ENCODE measurements around the gene ZNF317.

The ZNF317 gene

GRCh38 chr19:9155591-9155990 lies 15.4 kb downstream of the ZNF317 start:
- TF ChIP-seq EGR1 (IDR thresholded peaks at IDR 0.05), result no peak
- TF ChIP-seq TAF1 (IDR thresholded peaks at IDR 0.05; ENCODE audit: low read depth), result no peak
- TF ChIP-seq EP300 (IDR thresholded peaks at IDR 0.05; ENCODE audit: borderline replicate concordance), result no peak
- TF ChIP-seq FOXM1 (IDR thresholded peaks at IDR 0.05; ENCODE audit: borderline replicate concordance, low read depth), result no peak
- no peak for TF ChIP-seq REST (IDR thresholded peaks at IDR 0.05; ENCODE audit: low read depth)
- no peak for TF ChIP-seq NFIC (IDR thresholded peaks at IDR 0.05)
- no peak for TF ChIP-seq CEBPB (IDR thresholded peaks at IDR 0.05)

- TF ChIP-seq TAF1 (IDR thresholded peaks at IDR 0.05; ENCODE audit: low read depth) (no peak), FOXM1 (IDR thresholded peaks at IDR 0.05; ENCODE audit: borderline replicate concordance, low read depth) (no peak), RAD21 (IDR thresholded peaks at IDR 0.05; ENCODE audit: low read depth) (no peak), CREB1 (IDR thresholded peaks at IDR 0.05; ENCODE audit: low read depth) (no peak), EGR1 (IDR thresholded peaks at IDR 0.05) (no peak), YY1 (IDR thresholded peaks at IDR 0.05; ENCODE audit: low read depth) (no peak), NFIC (IDR thresholded peaks at IDR 0.05) (no peak), EP300 (IDR thresholded peaks at IDR 0.05; ENCODE audit: borderline replicate concordance) (no peak), TCF12 (IDR thresholded peaks at IDR 0.05; ENCODE audit: low read depth) (no peak), MAX (IDR thresholded peaks at IDR 0.05) (no peak), ZBTB7A (IDR thresholded peaks at IDR 0.05; ENCODE audit: low read depth) (no peak), CEBPB (IDR thresholded peaks at IDR 0.05) (no peak), TEAD4 (IDR thresholded peaks at IDR 0.05) (no peak), REST (IDR thresholded peaks at IDR 0.05; ENCODE audit: low read depth) (no peak)
- TF ChIP-seq, protein P1, sequence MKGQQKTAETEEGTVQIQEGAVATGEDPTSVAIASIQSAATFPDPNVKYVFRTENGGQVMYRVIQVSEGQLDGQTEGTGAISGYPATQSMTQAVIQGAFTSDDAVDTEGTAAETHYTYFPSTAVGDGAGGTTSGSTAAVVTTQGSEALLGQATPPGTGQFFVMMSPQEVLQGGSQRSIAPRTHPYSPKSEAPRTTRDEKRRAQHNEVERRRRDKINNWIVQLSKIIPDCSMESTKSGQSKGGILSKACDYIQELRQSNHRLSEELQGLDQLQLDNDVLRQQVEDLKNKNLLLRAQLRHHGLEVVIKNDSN (IDR thresholded peaks at IDR 0.05), result no peak
Observed at GRCh38 chr19:9156304-9156703, 16.1 kb downstream of the ZNF317 start.

DNA sequence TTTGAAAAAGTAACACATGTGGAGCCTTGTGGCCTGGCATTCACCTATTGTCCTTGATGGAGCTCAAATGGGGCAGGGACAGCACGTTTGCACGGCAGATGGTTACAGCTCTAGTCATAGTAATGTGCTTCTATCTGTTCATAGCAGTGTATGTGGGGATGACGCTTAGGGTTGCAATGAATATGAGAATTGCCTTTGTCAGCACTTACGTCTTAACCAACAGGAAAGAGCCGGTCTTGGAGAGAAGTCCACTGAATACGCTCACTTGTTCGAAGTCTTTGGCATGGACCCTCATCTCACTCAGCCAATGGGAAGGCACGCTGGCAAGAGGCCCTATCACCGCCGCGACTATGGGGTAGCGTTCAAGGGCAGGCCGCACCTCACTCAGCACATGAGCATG lies 19.7 kb downstream of the ZNF317 start:
- TF ChIP-seq EGR1 (IDR thresholded peaks at IDR 0.05) (no peak), YY1 (IDR thresholded peaks at IDR 0.05; ENCODE audit: low read depth) (no peak)

GRCh38 chr19:9161427-9161826 lies 21.2 kb downstream of the ZNF317 start:
- no peak for TF ChIP-seq TAF1 (IDR thresholded peaks at IDR 0.05; ENCODE audit: low read depth)
- TF ChIP-seq RAD21 (IDR thresholded peaks at IDR 0.05; ENCODE audit: low read depth), result no peak
- no peak for TF ChIP-seq REST (IDR thresholded peaks at IDR 0.05; ENCODE audit: low read depth)
- TF ChIP-seq CREB1 (IDR thresholded peaks at IDR 0.05; ENCODE audit: low read depth), result no peak
- TF ChIP-seq, protein P1 (IDR thresholded peaks at IDR 0.05), result no peak
- TF ChIP-seq EP300 (IDR thresholded peaks at IDR 0.05; ENCODE audit: borderline replicate concordance), result no peak
- TF ChIP-seq MAX (IDR thresholded peaks at IDR 0.05), result no peak
- TF ChIP-seq FOXM1 (IDR thresholded peaks at IDR 0.05; ENCODE audit: borderline replicate concordance, low read depth), result no peak
- no peak for TF ChIP-seq YY1 (IDR thresholded peaks at IDR 0.05; ENCODE audit: low read depth)

GRCh38 chr19:9165261-9165660 lies 25.1 kb downstream of the ZNF317 start:
- TF ChIP-seq YY1 (IDR thresholded peaks at IDR 0.05; ENCODE audit: low read depth) (no peak), TAF1 (IDR thresholded peaks at IDR 0.05; ENCODE audit: low read depth) (no peak), REST (IDR thresholded peaks at IDR 0.05; ENCODE audit: low read depth) (no peak), EGR1 (IDR thresholded peaks at IDR 0.05) (no peak), ZBTB7A (IDR thresholded peaks at IDR 0.05; ENCODE audit: low read depth) (no peak), MAX (IDR thresholded peaks at IDR 0.05) (no peak), CREB1 (IDR thresholded peaks at IDR 0.05; ENCODE audit: low read depth) (no peak), EP300 (IDR thresholded peaks at IDR 0.05; ENCODE audit: borderline replicate concordance) (no peak), FOXM1 (IDR thresholded peaks at IDR 0.05; ENCODE audit: borderline replicate concordance, low read depth) (no peak), NFIC (IDR thresholded peaks at IDR 0.05) (no peak), RAD21 (IDR thresholded peaks at IDR 0.05; ENCODE audit: low read depth) (no peak)
- TF ChIP-seq, protein P1 (IDR thresholded peaks at IDR 0.05), result no peak

Data from Ishikawa (cell line).